GM21576 (cell line): ENCODE results near the gene FBXO42.
A peak's percentile ranks its signal among the peaks of the same experiment; 100 is the strongest.

ENCODE experiments used
- ATAC-seq: cut with Tn5 transposase; IDR thresholded peaks from one replicate; pipeline ENCODE4 v1.9.1; 2021; ENCODE audit warnings: mild to moderate bottlenecking, moderate library complexity; ENCODE audit not compliant: unreplicated experiment

FBXO42 gene

DNA sequence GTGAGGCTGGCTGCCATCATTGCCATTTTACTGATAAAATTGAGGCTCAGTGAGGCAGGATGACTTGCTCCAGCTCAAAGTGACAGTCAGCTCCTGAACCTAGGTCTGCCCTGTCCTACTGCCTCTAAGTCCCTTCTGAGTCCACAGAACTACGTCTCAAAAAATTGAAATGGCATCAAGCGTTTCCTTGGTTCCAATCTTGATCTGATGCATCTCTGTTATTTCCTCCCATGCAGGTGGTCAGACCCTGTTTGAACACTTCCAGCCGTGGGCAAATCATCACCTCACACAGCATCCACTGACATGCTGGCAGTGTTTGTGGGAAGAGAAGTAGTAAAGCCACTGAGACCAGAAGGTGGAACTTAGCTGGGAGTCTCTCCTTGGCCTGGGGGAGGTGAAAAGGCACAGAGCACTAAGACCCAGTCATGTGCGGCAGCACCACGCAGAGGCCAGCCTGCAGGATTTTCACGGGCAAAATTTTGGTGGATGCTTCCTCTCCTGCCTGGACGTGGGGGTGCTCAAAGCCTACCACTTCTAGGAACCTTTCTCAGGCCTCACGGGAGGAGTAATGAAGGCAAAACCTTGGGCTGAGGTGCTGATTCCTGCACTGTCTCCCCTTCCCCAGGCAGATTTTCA, 107.5 kb downstream of the FBXO42 start:
- no peak for ATAC-seq

DNA sequence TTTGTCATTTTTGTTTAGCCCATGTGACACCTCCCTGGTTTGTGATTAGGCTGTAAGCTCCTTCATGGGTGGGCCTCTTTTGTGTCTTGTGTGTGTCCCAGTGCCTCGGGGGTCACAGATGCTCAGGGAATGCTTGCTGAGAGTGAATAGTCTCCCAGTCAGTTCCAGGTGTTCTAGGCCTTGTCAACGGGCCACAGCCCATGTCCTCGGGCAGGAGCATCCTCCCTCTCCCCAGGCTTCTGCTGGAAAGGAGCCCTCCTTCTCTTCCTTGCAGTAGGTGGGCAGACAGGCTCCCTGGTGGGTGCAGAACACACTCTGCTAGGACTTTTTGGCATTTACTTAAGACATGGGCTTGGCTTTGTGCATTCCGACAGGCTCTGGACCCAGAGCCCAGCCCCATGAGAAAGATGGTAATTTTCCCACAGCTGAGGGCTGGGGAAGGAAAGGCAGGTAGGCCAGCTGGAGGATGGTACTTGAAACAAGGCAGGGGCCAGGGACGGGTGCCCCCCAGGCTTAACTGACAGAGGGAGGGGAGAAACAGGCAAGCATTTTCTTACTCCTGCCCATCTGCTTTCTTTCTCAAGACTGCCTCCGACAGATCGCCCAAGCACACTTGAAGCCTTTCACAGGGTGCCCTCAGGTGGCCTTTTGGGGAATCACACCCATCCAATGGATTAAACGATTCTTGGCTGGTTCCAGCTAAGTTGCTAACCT, 108.2 kb downstream of the FBXO42 start:
- no peak for ATAC-seq

- ATAC-seq, result no peak
Observed at GRCh38 chr1:16243215-16243610, 109.1 kb downstream of the FBXO42 start.

- no peak for ATAC-seq
Observed at GRCh38 chr1:16242556-16243214, 109.6 kb downstream of the FBXO42 start.

- no peak for ATAC-seq
Observed at GRCh38 chr1:16241221-16241708, 111.0 kb downstream of the FBXO42 start.

GRCh38 chr1:16239972-16240491, 112.2 kb downstream of the FBXO42 start:
- no peak for ATAC-seq

GRCh38 chr1:16237343-16237830, 114.9 kb downstream of the FBXO42 start:
- no peak for ATAC-seq

DNA sequence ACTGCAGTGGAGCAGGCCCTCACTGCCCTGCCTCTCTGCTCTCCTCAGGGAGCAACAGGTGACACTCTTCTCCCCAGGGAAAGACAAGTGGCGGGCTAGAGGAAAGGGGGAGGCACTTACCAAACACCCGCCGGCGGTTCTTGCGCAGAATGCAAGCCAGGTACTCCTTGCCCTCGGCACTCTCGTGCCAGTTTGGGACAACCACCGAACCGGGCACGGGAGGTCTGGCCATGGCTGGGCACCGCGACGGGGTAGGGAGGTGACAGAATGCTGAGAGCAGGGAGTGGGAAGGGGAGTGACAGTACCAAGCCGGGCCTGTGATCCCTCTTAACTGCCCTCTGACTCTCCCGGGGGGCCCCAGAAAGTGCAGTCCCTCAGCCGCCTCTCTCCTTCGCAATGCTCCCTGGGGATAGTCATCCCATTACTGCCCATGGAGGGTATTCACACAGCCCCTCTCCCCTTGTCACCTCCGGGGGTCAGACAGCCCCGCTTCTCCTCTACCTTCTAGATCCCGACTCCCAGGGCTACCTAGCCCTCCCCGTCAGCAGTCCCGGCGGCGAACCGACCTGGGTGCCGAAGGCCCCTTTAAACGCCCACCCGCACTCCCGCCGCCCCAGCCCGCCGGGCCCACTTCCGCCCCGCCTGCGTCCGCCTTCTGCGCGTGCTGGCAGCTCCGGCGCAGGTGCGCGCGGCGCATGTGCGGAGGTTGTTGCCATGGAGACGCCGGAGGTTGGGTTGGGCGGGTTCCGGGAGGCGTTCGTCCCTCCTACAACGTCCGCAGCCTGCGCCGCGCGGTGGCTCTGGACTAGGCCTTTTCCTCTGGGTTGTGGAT, 115.6 kb downstream of the FBXO42 start, which contains the start of gene CPLANE2:
Gene CPLANE2 (minus strand): TSS at position 673 of the 832 bp plus-strand sequence. CDS start 441 bp downstream, at position 232.
- peak; percentile 85 for ATAC-seq

DNA sequence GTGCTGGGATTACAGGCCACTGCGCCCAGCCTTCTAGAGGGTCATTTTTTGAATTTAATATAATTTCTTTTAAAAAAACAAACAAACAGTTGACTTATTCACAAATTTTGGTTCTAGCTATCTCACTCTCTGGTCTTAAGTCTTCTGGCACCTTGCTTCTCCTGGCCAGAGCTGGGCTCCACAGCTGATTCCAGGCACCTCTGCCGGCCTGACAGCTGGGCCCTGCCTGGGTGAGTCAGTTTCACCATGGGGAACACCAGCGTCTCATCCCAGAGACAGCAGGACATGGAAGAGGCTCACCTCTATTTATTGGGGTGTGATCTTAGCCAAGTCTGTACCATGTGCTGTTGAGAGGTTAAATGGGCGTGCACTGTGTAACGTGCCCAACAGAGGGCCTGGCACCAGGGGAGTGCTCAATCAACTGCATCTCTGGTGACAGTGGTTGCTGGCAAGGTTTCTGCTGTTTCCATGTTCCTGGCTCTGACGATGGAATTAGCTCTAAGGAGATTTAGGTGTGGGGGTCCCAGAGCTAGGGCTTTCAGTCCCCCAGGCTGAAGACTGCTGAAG, 116.3 kb downstream of the FBXO42 start:
- peak; percentile 23 for ATAC-seq

DNA sequence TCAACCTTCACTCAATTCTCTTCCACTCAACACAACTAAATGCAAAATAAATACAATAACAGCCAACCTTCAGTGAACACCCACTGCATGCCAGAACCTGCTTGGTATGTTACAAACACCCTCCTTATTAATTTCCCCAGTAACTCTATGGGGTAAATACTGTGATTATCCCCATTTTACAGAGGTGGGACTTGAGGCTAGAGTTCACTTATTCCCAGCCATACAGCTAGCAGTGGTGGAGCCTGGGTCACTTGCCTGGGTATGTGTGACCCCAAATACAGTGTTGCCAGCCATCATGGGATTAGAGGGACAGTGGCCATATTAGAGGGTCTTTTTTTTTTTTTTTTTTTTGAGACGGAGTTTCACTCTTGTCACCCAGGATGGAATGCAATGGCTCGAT, 116.9 kb downstream of the FBXO42 start:
- no peak for ATAC-seq

DNA sequence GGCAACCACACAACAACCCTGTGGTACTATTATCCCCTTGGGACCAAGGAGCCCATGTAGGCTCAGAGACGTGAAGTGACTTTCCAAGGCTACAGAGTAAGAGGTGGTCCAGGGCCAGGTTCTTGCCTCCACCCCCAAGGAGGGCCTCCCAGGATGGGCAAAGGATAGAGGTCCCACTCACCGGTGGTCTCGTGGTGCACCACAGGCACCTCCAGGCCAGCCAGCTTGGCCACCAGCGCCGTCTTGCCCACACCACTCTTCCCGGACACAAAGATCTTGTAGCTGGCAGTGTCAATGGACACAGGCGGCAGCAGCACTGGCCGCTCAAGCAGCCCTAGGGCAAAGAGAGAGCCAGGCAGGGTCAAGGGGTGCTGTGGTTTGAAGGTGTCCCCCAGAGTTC, 118.8 kb downstream of the FBXO42 start:
- no peak for ATAC-seq

- ATAC-seq, result no peak
Observed at GRCh38 chr1:16232316-16232710, 120.0 kb downstream of the FBXO42 start.

- ATAC-seq, result no peak
Observed at GRCh38 chr1:16231331-16232315, 120.7 kb downstream of the FBXO42 start.

DNA sequence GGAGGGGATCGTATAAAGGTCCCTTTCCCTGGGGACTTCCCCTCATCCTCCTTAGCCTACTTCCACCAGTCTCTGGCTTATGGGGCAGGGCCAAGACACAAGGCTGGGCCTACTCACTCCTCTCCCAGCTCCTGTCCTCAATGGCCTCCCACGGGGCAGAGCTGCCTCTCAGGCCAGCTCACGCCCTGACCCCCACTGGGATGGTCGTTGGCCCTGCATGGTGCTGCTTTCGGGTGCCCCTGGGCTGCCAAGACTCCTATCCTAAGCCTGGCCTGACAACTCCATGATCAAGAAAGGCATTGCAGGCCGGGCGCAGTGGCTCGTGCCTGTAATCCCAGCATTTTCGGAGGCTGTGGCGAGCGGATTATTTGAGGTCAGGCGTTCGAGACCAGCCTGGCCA, 121.5 kb downstream of the FBXO42 start:
- ATAC-seq, result no peak

DNA sequence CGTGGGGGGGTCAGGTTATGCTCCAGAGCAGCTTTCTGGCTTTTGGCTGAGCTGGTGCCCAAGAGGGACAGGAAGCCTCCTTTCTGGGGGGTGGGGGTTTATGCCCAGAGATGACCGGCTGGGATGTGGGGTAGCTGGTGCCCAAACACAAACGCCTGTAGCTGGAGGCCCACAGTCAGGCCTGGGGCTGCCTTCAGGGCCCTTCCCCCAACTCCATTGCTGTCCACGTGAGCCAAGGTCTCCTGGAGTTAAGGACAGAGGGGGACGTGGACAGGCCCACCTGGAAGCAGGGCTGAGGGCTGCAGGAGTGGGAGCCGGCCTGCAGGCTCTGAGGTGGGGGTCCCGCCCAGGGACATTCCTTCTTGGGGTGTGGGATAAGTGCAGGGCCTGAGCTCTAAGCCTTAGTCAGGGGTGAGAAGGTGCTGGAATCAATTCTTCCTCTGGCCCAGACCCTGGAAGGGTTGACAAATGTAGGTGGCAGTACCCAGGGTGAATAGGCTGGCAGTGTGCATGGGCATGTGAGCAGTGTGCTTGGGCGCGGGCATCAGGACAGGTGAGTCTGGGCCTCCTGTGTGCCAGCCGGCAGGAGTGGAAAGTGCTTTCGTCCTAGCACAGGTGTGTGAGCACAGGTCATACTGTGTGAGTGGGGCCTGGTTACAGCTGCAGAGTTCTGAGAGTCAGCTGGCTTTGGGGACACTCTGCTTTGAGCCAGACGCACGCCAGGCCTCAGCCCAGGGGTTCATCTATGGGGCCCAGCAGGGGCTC, 122.1 kb downstream of the FBXO42 start:
- no peak for ATAC-seq

DNA sequence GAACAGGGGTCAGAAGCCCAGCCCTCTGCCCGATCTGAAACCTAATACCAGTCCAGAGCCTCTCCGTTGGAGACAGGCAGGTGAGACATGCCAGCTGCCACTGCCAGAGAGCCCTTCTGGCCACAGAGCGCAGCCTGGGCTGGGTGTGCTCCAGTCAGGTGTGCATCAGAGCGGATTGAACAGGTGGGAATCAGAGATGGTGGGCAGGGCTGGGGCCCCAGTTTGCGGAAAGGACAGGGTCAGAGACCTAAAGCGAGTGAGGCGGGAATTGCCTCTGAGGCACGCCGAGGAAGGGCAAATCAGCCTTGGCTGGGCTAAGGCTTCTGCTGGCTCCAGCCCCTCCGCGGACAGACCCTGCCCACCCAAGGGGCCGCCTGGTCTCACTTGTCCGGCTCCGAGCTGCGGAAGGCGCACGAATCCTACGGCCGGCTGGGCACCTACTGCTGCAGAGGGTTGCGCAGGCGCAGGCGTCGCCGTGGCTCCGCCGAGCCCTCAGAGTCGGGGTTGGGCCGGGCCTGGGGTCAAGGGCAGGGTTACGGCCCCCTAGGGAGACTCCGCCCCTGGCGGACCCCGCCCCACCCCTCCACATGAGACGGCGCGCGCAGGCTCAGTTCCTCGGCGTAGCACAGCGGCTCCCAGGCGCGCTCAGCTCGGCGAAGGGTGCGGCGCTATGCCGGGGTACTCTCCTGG, 125.6 kb downstream of the FBXO42 start:
- ATAC-seq, result no peak

DNA sequence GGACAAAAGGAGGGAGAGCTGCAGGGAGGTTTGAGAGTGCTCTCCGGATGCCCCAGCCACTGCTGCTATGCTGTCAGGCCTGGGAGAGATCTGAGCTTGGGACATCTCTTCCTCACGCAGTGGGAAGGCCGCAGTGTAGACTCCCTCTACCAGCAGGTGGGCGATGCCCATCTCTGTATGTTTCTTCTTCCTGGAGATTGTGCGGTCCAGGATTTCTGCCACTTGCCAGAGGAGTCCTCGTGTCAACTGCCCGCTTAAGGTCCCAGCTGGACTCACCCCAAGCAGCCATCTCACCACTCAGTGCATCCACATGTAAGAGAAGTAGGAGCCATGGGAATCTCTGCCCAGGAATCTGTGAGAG, 126.2 kb downstream of the FBXO42 start:
- ATAC-seq, result no peak

GRCh38 chr1:16224472-16224871, 127.8 kb downstream of the FBXO42 start:
- ATAC-seq, result no peak
